SK-N-DZ (cell line): ENCODE measurements around the gene FAM200C.

Experiments
- DNase-seq: peaks from one replicate; pipeline ENCODE4 v3.0.0-alpha.2; 2015; ENCODE audit warnings: low spot score

FAM200C gene

DNA sequence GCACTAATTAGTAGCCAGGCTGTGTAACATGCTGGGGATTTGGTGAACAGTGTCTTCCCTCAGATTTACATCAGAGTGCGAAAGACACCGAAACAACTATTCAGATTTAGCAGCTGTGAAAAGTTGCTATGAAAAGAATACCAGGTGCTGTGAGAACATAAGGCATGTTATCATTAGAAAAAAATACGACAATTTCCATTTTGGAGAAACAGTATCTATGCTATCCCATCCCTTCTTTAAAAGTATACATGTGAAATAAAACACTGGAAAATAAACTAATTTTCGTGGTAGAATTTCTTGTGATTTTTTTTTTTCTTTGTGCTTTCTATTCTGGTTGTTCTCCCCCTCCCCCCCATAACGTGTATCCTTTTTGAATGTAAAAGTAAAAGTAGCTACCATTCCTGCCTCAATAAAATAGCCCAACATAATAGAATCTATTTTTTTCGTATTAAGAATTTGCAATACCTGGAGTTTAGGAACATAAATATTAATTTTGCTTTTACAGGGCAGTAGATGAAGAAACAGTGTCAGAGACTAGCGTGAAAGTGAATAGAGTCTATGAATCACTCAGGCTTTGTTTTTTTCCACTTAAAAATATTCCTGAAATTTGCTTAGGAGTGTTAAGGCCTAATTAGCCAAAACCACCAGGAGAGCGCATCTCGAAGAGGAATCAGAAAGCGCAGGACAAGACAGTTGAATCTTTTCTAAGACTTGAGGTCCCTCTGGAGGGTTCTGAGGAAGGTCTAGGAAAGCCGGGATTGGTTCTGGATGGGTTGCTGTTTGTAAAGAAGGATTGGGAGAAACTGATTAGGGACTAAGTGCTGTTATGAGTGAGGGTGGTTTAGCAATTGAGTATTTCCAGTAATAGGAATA lies 19.8 kb upstream of the FAM200C start:
- DNase-seq: no peak

DNA sequence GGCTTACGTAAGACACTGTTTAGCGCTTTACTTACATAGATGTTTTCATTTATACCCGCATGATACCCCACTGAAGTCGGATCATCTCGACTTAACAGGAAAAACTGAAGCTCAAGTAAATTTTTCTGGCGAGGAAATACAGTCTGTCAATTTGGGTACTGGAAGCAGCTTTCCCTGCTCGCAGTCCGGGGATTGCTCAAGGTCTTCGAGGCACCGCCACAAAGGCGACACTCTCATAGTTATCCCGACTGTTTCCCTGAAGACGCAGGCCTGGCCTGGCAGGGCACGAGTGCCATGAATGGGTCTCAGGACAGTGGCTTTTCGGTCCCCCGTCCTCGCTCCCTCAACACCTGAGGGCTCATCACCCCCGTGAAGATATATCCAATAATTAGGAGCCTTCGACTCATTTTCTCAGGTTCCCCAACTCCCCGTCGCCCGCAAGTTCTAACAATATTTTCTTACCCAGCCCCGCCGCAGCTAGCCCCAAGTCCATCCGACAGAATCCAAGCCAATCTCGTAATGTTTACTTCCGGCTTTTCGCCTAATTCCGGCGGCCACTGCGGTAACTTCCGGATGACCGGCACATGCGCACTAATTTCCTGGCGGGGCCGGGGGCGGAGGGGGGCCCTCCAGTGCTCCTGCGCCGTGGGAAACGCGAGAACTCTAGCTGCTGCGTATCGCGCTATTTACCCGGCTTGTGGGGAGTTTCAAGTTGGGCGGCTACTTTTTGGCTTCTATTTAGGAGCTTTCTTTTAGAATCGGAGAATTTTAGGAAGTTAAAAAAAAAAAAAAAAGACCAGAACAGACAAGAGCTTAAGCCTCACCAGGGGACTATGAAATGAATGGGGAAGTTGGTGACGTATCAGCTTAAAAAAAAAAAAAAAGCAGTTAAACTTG lies 19.0 kb upstream of the FAM200C start, which contains the start of gene SLU7:
SLU7 (minus strand) TSS at position 521 of the 897 bp plus-strand sequence. CDS start 3,787 bp downstream, outside the sequence.
- DNase-seq: peak; percentile 90

DNA sequence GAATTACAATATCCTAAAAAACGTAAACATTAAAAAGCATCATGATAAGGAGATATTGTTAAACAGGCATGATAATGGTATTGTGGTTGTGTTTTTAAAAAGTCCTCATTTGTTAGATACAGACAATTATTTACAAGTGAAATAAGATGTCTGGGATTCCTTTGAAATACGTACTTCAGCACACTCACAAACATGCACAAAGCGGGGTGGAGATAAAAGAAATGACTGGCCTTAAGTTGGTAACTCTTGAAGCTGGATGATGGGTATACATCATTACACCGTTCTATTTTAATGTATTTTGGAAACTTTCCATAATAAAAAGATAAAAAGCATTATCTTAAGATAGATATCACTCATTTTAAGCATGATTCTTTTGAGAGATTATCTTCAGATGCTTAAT lies 1.0 kb downstream of the FAM200C start:
- no peak for DNase-seq

DNA sequence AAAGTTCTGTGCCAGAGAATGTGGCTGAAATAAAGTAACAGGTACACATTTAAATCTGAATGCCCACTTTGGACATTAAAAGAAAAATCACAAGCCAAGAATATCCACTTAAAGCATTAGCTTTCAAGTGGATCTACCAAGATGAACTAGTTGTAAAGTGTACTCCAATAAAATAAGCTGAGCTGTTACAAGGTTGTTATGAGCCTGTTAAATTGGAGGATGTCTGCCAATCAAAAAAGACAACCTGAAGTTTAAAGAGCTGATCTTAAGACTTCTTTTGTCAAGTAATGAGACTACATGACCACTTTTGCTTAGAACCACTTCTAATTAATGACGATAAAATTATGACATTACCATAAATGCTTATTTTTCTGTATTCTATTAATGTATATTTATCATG lies 2.4 kb downstream of the FAM200C start:
- DNase-seq: no peak

DNA sequence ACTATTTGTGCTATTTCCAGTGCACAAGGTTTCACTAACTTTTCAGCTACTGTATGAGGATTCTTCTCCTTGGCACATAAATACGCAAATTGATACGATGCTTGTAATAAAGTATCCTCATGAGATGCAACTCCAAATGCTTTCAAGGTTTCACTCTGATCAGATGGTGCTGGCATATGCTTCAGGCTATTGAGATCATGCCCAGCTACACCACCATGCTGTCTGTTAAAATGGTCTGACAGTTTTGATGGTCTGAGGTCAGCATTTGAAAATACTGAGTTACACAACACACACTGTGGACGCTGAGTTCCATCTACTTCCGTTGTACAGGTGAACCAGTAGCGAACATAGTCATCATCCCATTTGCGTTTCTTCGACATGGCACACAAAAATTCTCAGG lies 4.7 kb downstream of the FAM200C start:
- no peak for DNase-seq

DNA sequence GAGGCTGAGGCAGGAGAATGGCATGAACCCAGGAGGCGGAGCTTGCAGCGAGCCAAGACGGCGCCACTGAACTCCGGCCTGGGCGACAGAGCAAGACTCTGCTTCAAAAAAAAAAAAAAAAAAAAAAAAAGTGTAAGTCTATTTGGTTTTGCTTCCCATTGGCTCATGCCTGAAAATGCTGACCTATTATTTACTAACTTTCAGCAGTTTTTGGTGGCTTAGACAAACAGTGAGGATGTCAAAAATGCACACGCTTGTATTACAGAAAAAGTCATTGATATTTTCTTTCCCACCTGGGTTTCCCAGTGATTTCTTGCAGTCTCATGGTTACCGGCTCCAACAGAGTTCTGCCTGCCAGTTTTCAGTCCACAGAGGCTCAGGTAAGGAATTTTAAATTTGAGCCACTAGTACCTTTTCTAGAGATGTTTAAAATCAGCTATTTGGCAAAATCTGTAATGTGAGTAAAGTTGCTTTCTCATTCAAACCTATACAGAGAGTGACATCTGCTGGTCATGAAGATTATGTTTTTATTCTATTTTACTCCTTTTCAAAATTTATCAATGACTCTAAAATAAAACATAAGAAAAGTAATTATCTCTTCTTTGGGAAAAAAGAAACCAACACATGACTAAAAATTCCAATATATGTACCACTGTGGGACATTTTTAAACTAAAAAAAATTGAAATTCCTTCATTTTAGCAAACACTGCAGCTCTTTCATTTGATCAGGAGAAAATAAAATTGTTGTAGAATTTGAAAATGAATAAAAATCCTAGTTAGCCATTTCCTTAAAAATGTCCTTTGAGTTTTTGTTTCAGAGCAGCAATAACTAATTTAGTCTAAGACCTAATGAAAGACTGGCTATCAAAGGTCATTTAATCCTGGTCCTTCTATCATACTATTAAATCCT lies 8.8 kb downstream of the FAM200C start:
- DNase-seq: peak; percentile 15

DNA sequence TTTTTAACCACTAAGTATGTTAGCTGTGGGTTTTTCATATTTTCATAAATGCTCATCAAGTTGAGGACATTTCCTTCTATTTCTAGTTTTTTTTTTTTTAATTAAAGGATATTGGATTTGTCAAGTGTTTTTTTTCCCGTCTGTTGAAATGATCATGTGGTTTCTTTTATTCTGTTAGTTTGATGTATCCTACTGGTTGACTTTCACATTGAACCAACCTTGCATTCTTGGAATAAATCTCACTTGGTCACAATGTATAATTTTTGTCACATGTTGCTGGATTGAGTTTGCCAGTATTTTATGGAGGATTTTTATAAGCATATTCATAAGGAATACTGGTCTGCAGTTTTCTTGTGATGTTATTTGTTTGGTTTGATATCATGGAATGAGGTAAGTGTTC lies 12.4 kb downstream of the FAM200C start:
- DNase-seq: no peak

DNA sequence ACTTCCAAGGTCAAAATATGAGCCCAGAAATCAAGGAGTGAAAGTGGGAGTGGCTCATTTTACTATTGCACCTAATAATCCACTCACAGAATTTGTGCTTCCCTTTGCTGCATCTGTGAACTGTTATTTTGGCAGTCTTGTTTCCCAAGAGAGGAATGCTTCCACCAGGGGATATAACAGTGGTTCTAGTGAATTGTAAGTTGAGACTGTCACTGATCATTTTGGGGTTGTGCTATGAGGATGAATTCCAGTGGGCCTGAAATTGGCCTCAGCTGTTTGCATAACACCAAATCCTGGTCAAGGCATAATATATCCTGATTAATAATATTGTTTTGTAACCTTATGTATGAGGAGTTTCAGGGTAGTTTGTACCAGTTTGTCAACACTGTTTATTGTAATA lies 14.4 kb downstream of the FAM200C start:
- no peak for DNase-seq

DNA sequence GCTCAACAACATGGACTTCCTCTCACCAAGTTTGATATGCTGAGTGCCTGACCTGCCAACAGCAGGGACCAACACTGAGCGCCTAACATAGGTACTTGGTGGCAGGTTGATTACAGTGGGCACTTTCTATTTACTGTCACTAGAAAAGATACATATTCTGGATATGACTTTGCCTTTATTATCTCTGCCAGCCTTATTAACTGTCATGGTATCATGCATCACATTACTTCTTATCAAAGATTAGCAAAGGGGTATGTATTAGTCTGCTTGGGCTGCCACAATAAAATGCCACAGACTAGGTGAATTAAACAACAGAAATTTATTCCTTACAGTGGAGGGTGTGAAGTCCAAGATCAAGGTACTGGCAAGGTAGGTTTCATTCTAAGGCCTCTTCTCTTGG lies 15.2 kb downstream of the FAM200C start:
- no peak for DNase-seq

DNA sequence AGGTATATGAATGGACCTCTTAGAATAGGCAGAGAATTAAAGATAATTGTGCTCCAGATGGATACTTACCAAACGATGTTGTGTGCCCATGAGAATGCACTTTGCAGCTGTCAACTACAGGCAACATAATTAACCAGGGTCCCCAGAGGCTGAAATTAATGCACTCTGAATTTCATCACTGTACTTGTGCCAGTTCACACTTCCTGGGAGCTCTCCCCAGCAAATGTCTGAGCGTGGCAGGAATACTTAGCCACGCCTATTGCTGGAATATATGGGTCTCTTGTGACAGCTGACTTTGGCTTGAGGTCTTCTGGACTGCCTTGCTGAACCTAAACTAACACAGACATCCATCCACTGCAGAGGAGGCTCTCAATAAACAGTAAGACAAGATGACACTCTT lies 17.5 kb downstream of the FAM200C start:
- no peak for DNase-seq

DNA sequence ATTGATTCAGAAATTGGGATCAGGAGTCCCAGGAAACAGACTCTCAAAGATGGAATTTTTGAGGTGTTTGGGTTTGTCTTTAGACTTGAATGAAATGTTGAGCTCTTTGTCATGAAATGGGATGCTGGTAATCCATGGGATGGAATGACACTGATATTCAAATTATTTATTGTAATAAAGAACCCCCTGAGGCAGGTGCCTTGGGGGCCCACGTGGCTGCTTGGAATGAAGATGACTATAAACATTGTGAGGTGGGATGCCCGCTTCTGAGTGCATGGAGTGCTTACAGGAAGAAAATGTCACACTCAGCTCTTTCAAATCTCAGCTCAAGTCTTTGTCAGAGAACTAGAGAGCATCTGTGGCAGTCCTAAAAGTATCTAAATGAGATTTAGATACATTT lies 19.8 kb downstream of the FAM200C start:
- no peak for DNase-seq

DNA sequence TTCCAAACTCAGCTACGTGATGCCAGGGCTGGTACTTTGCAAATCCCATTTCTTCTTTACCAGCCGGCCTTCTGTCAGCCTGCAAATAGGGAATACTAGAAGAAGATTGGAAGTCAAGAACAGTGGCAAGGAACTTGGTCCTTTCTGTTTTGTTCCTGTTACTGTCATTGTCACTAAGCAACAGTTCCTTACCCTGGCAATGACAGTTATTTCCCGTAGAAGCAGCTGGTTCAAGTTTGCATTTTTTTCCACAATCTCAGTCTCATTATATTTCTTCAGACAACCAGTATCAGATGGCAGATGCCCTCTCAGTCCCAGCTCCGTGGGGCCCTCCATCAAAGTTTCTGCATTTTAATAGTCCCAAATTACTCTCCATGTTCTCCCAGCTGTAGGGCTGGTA lies 20.3 kb downstream of the FAM200C start:
- no peak for DNase-seq

DNA sequence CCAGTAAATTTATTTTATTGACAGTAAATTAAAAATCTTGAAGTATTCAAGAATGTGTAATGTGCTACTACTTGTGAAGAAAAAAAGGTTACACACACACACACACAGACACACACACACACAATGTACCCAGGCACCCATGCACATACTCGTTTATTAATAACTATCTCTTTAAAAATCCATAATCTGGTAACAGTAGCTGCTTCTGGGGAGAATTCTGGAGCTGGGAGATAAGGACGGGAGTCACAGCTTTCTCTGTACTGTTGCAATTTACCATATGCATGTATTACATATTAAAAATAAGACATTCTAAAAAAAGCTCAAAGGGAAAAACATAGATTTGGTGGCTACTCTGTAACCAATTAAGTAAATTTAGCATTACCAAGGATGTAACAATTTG lies 21.5 kb downstream of the FAM200C start:
- DNase-seq: no peak

DNA sequence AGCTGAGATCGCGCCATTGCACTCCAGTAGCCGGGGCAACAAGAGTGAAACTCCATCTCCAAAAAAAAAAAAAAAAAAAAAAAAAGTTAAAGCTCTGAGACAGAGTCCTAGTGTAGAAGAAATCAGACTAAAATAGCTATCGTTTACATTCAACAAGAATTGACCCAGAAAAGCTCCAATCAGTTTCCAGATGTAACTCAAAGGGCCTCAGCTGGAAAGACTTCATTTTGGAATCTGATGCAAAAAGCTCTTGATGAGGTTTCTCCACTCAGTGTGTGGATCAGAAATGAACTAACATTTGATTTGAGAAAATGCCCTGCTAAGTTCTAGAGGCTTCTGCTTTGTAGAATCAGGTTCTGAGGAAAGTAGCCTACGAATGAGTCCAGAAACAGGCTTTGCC lies 22.2 kb downstream of the FAM200C start:
- DNase-seq: no peak

DNA sequence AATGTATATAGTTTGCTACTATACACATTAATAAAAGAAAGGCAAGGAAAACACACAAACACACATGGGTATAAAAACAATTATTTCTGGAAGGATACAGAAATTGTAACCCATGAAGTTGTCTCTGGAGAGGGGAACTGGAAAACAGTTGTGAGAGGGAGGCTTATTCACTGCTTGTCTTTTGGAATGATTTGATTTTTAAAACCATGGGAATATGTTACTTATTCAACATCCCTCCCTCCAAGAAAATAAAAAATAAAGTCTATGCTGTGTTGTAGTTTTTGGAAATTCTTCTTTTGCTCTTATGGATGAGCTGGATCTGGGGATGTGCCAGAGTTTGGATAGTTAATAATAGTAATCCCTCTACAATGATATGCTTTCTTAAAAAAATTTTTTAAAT lies 23.4 kb downstream of the FAM200C start:
- no peak for DNase-seq

DNA sequence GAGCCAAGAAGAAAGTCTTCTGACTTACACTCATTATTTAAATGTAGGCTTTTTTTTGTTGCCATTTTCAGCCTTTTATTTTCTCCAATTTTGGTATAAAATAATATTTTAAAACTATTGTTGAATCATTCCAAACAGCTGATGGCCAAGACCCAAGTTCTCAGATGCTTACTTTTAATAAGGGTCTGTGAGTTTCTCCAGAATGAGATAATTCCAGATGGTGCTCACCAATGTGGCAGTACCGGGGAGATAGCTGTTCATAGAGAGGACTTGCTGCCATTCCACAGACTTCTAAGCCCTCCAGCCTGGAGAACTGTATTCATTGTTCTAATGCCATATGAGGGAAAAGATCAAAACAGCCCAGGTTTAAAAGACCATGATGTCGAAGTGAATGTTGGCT lies 24.2 kb downstream of the FAM200C start:
- no peak for DNase-seq

DNA sequence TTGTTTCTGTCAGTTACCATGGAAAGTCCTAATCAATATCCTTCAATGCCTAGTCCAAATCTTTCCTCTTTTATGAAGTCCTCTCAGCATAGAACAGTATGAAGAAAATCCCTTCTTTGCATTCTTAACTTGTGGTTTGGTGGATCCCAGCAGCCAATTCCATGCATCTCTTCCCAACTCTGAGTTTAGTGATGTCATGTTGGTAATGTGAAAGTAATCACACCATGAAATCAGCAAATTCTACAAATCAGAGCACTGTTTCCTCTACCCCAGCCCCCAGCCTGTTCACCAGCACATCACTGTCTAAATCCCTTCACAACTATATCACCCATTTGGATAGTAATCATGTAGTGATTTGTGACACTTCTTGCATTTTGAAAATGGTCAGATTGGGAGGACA lies 24.7 kb downstream of the FAM200C start:
- DNase-seq: no peak

DNA sequence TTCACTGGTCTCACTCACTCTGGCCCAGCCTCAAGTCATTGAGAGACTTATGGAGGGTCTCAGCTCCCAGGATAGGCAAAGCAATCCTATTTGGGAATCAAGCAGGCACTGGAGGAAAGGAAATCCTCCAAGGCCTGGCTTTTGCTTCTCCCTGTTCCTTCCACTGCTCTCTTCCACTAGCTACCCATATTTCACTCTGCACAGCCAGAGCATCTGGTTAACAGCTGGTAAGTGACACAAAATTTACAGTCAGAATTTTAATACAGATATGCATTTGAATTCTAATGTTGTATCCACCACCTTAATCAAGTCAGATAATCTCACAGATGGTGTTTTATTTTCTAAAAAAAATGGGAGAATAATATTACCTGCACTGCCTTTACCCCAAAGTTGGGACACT lies 28.6 kb downstream of the FAM200C start:
- no peak for DNase-seq

DNA sequence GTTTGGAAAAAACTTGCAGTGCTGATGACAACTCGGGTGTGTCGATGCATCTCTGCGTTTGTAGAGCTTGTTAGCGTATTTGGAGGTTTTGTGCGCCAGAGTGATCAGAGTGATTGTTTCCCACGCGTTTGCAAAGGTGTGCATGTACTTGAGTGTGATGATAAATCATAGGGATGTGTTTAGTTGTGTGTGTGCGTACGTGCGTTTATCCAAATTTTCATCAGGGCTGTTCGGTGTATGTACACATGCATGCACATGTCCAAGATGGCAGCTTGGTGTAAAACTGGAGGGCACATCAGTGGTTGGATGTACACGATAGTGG lies 29.2 kb downstream of the FAM200C start:
- no peak for DNase-seq

DNA sequence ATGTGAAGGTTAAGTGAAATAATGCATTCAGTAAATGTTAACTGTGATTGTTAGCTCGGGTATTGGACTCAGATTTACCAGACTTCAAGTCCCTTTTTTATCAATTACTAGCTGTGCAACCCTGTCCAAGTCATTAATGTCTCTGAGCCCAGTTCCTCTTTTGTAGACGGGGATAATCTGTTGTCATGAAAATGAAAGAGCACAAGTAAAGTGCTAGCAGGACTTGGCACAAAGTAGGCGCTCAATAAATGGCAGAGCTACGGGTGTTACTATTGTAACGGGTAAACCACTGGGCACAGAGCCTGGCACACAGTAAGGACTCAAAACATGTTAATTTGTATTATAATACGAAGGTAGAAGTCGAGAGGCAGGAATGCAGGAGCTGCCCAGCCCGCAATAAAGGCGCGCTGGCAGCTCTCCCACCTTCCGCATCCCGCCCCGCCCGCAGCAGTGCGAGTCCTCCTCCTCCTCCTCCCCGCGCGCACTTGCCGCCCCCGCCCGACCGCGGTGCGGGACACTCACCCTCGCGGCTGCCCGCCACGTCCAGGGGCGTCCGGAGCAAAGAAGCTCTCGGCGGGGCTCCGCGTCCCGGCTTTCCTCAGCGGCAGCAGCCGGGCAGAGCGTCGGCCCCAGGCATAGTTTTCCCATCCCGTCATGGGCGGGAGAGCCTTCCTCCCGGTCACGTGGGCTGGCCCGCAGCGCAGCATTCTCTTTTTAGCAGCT lies 29.7 kb downstream of the FAM200C start, which contains the start of gene C1QTNF2:
C1QTNF2 (minus strand) TSS at position 637 of the 723 bp plus-strand sequence. CDS start 15,615 bp downstream, outside the sequence.
- peak; percentile 37 for DNase-seq

DNA sequence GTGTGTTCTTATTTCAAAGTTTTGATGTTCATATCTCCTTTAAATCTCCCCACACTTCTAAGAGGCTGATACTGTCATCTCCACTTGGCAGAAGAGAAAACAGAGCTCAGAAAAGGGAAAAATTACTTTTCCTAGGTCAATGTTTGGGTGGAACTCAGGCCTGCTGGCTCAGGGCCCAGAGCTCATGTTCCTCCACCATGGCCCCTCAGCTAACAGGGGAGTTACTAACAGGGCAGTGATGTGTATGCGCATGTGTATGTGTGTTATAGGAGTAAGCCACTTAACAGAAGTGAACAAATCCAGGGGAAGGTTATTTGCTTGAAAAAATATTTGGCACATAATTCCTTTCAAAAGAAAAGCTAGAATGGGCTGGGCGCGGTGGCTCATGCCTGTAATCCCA lies 32.0 kb downstream of the FAM200C start:
- DNase-seq: no peak
